Measurements from ENCODE around the gene SPATA16. TPM values are rescaled to one million over a fixed set of nuclear protein-coding genes. Genes with fewer than 3 reads are reported as not detected.

The SPATA16 gene
- total RNA-seq, 4 donors from 2014 or later: not detected

DNA sequence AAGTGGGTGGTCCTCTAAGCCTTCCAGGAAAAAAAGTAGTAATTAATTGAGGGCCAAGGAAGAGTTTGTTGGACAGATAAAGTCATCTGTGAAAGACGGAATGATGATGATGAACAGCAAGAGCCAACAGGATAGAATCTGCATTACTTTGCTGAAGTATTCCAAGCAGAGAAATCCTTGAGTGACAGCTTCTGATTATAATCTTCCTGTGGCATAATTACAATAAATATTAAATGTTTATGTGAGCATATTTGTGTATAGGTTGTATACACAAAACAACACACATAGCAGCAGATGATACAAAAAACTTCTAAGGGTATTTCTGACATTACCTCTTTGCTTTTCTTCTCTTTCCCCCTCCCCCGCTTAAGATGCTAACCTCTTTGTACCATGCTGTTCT lies 147.6 kb downstream of the SPATA16 start:
- no peak for DNase-seq (ENCODE audit: low spot score in 2 of 2)
- 65 to 74% methylated on average over 2 of the region's 2 CpGs for WGBS, 2 donors
- H3K4me3 ChIP-seq (ENCODE audit: low read depth, poor library complexity, severe bottlenecking): no peak overlapping the region
- intact Hi-C loops (cut with DNase I; ENCODE audit: low total_unique reads): no loop called here
- no peak for TF ChIP-seq POLR2A (IDR thresholded peaks at IDR 0.05)
- TF ChIP-seq, protein P1, sequence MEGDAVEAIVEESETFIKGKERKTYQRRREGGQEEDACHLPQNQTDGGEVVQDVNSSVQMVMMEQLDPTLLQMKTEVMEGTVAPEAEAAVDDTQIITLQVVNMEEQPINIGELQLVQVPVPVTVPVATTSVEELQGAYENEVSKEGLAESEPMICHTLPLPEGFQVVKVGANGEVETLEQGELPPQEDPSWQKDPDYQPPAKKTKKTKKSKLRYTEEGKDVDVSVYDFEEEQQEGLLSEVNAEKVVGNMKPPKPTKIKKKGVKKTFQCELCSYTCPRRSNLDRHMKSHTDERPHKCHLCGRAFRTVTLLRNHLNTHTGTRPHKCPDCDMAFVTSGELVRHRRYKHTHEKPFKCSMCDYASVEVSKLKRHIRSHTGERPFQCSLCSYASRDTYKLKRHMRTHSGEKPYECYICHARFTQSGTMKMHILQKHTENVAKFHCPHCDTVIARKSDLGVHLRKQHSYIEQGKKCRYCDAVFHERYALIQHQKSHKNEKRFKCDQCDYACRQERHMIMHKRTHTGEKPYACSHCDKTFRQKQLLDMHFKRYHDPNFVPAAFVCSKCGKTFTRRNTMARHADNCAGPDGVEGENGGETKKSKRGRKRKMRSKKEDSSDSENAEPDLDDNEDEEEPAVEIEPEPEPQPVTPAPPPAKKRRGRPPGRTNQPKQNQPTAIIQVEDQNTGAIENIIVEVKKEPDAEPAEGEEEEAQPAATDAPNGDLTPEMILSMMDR (IDR thresholded peaks at IDR 0.05): no peak

DNA sequence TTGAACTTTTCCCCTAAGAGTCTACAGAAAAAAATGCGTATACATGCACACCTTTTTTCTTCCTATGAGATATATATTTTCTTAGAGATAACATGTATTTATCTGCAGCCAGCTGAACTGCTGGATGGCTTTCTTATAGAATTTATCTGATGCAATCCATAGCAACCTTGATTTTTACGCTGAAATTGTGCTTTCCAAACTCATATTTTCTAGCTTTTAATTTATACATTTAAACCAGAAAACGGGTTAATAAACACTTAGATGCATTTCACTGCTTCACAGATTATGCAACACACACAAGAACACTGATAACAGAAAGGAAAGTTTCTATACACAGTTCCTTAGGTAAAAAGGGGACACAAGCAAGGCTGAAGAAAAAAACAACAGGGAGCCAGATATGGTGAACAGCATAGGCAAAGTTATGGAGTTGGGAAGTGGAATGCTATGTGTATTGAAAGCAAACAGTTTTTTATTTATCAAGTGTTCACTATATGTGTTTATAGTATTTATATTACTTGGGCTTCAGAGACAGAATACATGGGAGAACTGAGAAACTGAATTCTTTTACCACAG lies 149.5 kb downstream of the SPATA16 start:
- H3K4me3 ChIP-seq (ENCODE audit: low read depth, poor library complexity, severe bottlenecking): no peak overlapping the region
- intact Hi-C loops (cut with DNase I; ENCODE audit: low total_unique reads): no loop called here
- 71 to 79% methylated on average over 3 of the region's 3 CpGs for WGBS, 2 donors
- TF ChIP-seq, protein P1 (IDR thresholded peaks at IDR 0.05): no peak
- no peak for TF ChIP-seq POLR2A (IDR thresholded peaks at IDR 0.05)
- no peak for DNase-seq (ENCODE audit: low spot score in 2 of 2)

DNA sequence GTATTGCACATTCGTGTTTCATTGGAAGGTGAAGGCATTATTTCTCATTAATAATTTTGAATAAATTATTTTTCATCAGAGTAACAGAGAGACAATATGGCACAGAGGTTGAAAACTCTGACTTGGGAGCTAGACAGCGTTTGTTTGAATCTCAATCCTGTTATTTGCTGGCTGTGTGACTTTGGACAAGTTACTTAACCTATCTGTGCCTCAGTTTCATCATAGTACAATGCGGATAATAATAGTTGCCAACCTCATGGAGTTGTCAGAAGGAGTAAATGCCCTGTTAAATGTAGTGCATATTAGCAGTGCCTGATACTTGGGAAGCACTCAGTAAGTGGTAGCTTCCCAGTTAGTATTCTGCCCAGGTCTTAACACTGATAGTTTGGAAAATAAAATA lies 151.7 kb downstream of the SPATA16 start:
- no peak overlapping the region for H3K4me3 ChIP-seq (ENCODE audit: low read depth, poor library complexity, severe bottlenecking)
- WGBS, 2 donors: 88 to 94% methylated on average over 3 of the region's 3 CpGs
- DNase-seq (ENCODE audit: low spot score in 2 of 2): no peak

DNA sequence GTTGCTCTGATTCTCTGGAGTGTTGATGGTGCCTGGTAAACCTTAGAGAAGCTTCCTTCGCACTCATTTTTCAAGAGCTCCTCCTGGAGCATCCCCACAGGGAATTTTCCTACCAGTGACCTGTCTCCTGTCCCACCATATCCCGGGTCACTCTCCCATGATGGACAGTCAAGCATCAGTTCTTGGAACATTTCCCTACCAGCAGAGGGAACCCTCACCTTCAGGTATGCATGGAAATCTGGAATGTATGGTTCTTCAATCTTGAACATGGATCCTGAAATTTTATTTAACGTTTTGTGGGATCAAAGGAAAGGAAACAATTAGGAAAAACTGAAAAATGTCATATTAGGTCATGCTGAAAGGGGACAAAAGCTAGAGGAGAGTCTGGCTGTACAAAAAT lies 153.8 kb downstream of the SPATA16 start:
- TF ChIP-seq POLR2A (IDR thresholded peaks at IDR 0.05): no peak
- TF ChIP-seq, protein P1 (IDR thresholded peaks at IDR 0.05): no peak
- DNase-seq (ENCODE audit: low spot score in 2 of 2): no peak
- no peak overlapping the region for H3K4me3 ChIP-seq (ENCODE audit: low read depth, poor library complexity, severe bottlenecking)
- intact Hi-C loops (cut with DNase I; ENCODE audit: low total_unique reads): no loop called here
- 51 to 52% methylated on average over 3 of the region's 3 CpGs for WGBS, 2 donors

More for the DNA sequence above, 151.7 kb downstream of the SPATA16 start:
- TF ChIP-seq, protein P1 (IDR thresholded peaks at IDR 0.05): no peak
- no peak for TF ChIP-seq POLR2A (IDR thresholded peaks at IDR 0.05)
- intact Hi-C loops (cut with DNase I; ENCODE audit: low total_unique reads): no loop called here

DNA sequence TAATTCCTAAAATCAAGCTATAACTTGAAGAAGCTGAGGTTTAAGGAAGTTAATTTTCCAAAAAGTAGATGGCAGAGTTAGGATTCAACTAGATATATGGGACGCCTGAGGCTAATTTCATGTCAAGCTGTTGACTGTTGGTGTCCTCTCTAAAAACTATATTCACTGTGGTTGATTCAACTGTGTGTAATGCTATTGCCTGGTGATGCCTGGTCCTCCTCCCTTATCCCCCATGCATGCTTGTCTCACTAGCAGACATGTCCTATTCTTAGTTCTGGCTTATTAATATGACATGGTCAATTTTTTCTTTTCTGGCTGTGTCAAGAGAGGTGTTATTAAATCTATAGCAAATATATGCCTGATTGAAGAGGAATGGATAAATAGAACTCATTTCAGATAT lies 156.1 kb downstream of the SPATA16 start:
- H3K4me3 ChIP-seq (ENCODE audit: low read depth, poor library complexity, severe bottlenecking): no peak overlapping the region
- TF ChIP-seq, protein P1 (IDR thresholded peaks at IDR 0.05): no peak
- no peak for TF ChIP-seq POLR2A (IDR thresholded peaks at IDR 0.05)
- DNase-seq (ENCODE audit: low spot score in 2 of 2): no peak
- WGBS, 2 donors: 73 to 80% methylated on average over 1 of the region's 1 CpG
- intact Hi-C loops (cut with DNase I; ENCODE audit: low total_unique reads): no loop called here

All from lower leg skin (tissue), 4 donors.